ENCODE data around the gene SERTAD2. TPM values are rescaled to one million over a fixed set of nuclear protein-coding genes. Genes with fewer than 3 reads are reported as not detected.

The SERTAD2 gene
- total and polyA plus RNA-seq, 8 donors, result 2.2 to 9.4 (median 4.3) TPM

- no peaks in the 10 kb centered on the region for H3K27me3 ChIP-seq
- peaks cover 0 to 20% (median 6%) of the 10 kb centered on the region in 3 donors for H3K36me3 ChIP-seq
- H3K4me3 ChIP-seq, result no peak overlapping the region
- no peak overlapping the region for H3K27ac ChIP-seq
- DNase-seq (no peak), ATAC-seq (peak in 3 of 4 donors; percentile 81 to 84 (median 81)), FAIRE-seq (peak; percentile 93)
- no peaks in the 10 kb centered on the region for H3K9me3 ChIP-seq
- peak in 2 of 4 donors; percentile 28 to 30 for TF ChIP-seq CTCF (IDR thresholded peaks at IDR 0.05)
- intact Hi-C loops (cut with DNase I), result loop anchor here in 1 of 3 donors (10.0 kb wide), 1 partner anchor 278 kb away; no protein-coding TSS in a partner anchor
- 53 to 59% methylated on average over 6 of the region's 6 CpGs for WGBS, 2 donors
- H3K4me1 ChIP-seq, result peaks cover 4 to 7% (median 5%) of the 10 kb centered on the region in 3 donors
Measured at GRCh38 chr2:64586883-64587481, 66.7 kb downstream of the SERTAD2 start.

GRCh38 chr2:64586054-64586453 lies 67.7 kb downstream of the SERTAD2 start:
- 90 to 91% methylated on average over 4 of the region's 4 CpGs for WGBS, 2 donors
- intact Hi-C loops (cut with DNase I), result loop anchor here in 1 of 3 donors (10.0 kb wide), 1 partner anchor 279 kb away; no protein-coding TSS in a partner anchor
- FAIRE-seq, result no peak

GRCh38 chr2:64582774-64583340 lies 70.9 kb downstream of the SERTAD2 start:
- Histone ChIP-seq H3K4me3 (no peak overlapping the region), H3K4me1 (peaks cover 4 to 7% (median 5%) of the 10 kb centered on the region in 3 donors), H3K9me3 (peaks cover 0 to 2% (median 0%) of the 10 kb centered on the region in 4 donors), H3K27me3 (no peaks in the 10 kb centered on the region), H3K27ac (no peak overlapping the region), H3K36me3 (peaks cover 0 to 15% (median 9%) of the 10 kb centered on the region in 3 donors)
- no peak for DNase-seq
- WGBS, 2 donors, result 38 to 40% methylated on average over 5 of the region's 5 CpGs
- no peak for FAIRE-seq
- ATAC-seq, result peak in 2 of 4 donors; percentile 46 to 49
- intact Hi-C loops (cut with DNase I), result loop anchor here in 1 of 3 donors (10.0 kb wide), 1 partner anchor 282 kb away; no protein-coding TSS in a partner anchor
- no peak for TF ChIP-seq CTCF (IDR thresholded peaks at IDR 0.05)

More at GRCh38 chr2:64586054-64586453, 67.7 kb downstream of the SERTAD2 start:
- DNase-seq (no peak), ATAC-seq (no peak)
- no peaks in the 10 kb centered on the region for H3K9me3 ChIP-seq
- peaks cover 4 to 7% (median 5%) of the 10 kb centered on the region in 3 donors for H3K4me1 ChIP-seq
- no peak overlapping the region for H3K27ac ChIP-seq
- no peaks in the 10 kb centered on the region for H3K27me3 ChIP-seq
- no peak overlapping the region for H3K4me3 ChIP-seq
- TF ChIP-seq CTCF (IDR thresholded peaks at IDR 0.05), result no peak
- peaks cover 0 to 16% (median 6%) of the 10 kb centered on the region in 3 donors for H3K36me3 ChIP-seq

GRCh38 chr2:64581777-64582539 lies 71.8 kb downstream of the SERTAD2 start:
- ATAC-seq (peak in 2 of 4 donors; percentile 31 to 35), FAIRE-seq (no peak), DNase-seq (no peak)
- H3K4me1 ChIP-seq, result peaks cover 1 to 7% (median 5%) of the 10 kb centered on the region in 3 donors
- H3K4me3 ChIP-seq, result no peak overlapping the region
- H3K36me3 ChIP-seq, result peaks cover 0 to 16% (median 9%) of the 10 kb centered on the region in 3 donors
- H3K9me3 ChIP-seq, result peaks cover 0 to 2% (median 0%) of the 10 kb centered on the region in 4 donors
- intact Hi-C loops (cut with DNase I), result loop anchor here in 1 of 3 donors (10.0 kb wide), 1 partner anchor 283 kb away; no protein-coding TSS in a partner anchor
- no peaks in the 10 kb centered on the region for H3K27me3 ChIP-seq
- H3K27ac ChIP-seq, result no peak overlapping the region
- TF ChIP-seq CTCF (IDR thresholded peaks at IDR 0.05), result no peak
- 86 to 96% methylated on average over 1 of the region's 1 CpG for WGBS, 2 donors

Other genes with a start within 250 kb of the SERTAD2 start
- 1 to 10 TPM; 4.9 to 7.3 (median 5.8) TPM for gene LGALSL, start 199.8 kb downstream of the SERTAD2 start, total RNA-seq
- gene LGALSL, start 199.8 kb downstream of the SERTAD2 start, polyA plus RNA-seq, result 1 to 10 TPM; 3.5 to 8.6 TPM
- gene AFTPH, start 129.6 kb downstream of the SERTAD2 start, total RNA-seq, result 10 to 100 TPM; 16.1 to 26.3 (median 19.2) TPM
- gene AFTPH, start 129.6 kb downstream of the SERTAD2 start, polyA plus RNA-seq, result 10 to 100 TPM; 19.7 to 35.4 TPM